ENCODE results near the gene ARHGEF1. TPM values are rescaled to one million over a fixed set of nuclear protein-coding genes. Genes with fewer than 3 reads are reported as not detected.

Gene ARHGEF1
- total RNA-seq, 2 donors from 2014 or later, result 64.1 to 98.7 TPM

DNA sequence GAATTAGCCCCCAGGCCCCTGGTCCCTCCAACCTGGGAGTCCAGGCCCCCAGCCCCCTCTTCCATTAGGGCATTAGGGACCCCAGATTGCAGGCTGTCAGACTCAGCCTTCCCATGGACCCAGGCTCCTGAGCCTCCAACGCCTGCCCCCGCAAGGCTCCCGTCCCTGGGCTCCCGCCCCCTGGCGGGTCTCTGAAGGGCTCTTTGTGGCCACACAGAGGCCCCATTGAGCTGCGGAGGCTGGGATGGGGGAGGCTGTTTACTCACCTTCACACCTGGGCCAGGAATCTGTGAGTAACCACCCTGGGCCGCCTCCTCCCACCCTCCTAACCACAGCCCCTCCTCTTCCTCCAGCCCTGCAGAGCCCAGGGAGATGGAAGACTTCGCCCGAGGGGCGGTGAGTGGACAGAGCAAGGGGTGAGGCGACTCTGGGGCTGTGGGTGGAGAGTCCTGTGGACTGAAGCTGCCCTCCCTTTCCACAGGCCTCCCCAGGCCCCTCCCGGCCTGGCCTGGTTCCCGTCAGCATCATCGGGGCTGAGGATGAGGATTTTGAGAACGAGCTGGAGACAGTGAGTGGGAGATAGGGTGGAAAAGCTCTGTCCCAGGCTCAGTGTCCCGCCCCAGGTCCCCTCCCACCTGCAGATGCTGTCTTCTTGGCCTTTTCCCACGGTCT, 4.9 kb downstream of the ARHGEF1 start:
- H3K36me3 ChIP-seq, result peaks cover 7% of the 10 kb centered on the region
- peak overlapping the region; percentile 53 for H3K27ac ChIP-seq
- peak overlapping the region in 1 of 2 donors; percentile 64 for H3K9ac ChIP-seq (ENCODE audit: low read depth in 2 of 2, low read length in 2 of 2)
- TF ChIP-seq, protein P1, sequence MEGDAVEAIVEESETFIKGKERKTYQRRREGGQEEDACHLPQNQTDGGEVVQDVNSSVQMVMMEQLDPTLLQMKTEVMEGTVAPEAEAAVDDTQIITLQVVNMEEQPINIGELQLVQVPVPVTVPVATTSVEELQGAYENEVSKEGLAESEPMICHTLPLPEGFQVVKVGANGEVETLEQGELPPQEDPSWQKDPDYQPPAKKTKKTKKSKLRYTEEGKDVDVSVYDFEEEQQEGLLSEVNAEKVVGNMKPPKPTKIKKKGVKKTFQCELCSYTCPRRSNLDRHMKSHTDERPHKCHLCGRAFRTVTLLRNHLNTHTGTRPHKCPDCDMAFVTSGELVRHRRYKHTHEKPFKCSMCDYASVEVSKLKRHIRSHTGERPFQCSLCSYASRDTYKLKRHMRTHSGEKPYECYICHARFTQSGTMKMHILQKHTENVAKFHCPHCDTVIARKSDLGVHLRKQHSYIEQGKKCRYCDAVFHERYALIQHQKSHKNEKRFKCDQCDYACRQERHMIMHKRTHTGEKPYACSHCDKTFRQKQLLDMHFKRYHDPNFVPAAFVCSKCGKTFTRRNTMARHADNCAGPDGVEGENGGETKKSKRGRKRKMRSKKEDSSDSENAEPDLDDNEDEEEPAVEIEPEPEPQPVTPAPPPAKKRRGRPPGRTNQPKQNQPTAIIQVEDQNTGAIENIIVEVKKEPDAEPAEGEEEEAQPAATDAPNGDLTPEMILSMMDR (IDR thresholded peaks at IDR 0.05), result no peak
- H3K9me3 ChIP-seq, result no peaks in the 10 kb centered on the region
- no peaks in the 10 kb centered on the region for H3K27me3 ChIP-seq
- peak overlapping the region; percentile 11 for H3K4me3 ChIP-seq
- peaks cover 19% of the 10 kb centered on the region for H3K4me1 ChIP-seq
- intact Hi-C loops (cut with DNase I), result no loop called here
- DNase-seq, result peak; percentile 70

DNA sequence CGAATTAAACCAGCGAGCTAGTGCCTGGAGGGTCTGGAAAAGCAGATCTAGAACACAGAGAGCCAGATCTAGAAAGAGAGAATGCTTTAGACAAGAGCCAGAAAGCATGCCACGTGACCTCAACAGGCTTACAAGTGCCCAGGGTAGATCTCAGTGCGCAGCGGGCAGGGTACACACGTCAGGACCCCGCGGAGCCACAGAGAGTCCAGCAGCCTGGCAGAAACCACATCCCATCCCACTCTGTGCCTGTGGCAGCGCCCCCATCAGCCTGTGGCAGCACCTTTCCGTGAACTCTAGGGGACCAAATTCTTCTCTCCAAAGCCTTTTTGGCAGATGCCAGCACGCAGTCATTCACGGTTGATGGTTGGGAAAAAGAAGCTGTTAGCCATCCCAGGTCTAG, 5.9 kb downstream of the ARHGEF1 start:
- DNase-seq, result no peak
- no peak overlapping the region for H3K9ac ChIP-seq (ENCODE audit: low read depth in 2 of 2, low read length in 2 of 2)
- peaks cover 19% of the 10 kb centered on the region for H3K4me1 ChIP-seq
- no peak overlapping the region for H3K4me3 ChIP-seq
- H3K36me3 ChIP-seq, result peaks cover 7% of the 10 kb centered on the region
- no peak overlapping the region for H3K27ac ChIP-seq
- intact Hi-C loops (cut with DNase I), result no loop called here
- no peaks in the 10 kb centered on the region for H3K9me3 ChIP-seq
- H3K27me3 ChIP-seq, result no peaks in the 10 kb centered on the region
- TF ChIP-seq, protein P1 (IDR thresholded peaks at IDR 0.05), result no peak

DNA sequence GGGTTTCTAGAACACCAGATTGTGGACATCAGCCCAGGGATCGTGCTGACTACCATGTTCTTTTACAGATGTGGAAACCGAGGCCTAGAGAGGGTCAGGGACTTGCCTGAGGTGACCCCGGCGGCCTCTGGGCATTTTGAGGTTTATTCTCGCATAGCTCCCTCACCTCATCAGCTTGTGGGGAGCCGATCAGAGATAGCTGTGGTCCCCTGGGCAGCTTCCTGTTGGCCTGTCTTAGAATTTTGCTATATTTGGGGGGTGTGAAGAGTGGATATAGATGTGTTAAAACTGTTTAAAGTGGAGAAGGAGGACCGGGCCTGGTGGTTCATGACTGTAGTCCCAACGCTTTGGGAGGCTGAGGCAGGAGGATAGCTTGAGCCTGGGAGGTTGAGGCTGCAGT, 6.9 kb downstream of the ARHGEF1 start:
- DNase-seq, result no peak
- H3K36me3 ChIP-seq, result peaks cover 7% of the 10 kb centered on the region

DNA sequence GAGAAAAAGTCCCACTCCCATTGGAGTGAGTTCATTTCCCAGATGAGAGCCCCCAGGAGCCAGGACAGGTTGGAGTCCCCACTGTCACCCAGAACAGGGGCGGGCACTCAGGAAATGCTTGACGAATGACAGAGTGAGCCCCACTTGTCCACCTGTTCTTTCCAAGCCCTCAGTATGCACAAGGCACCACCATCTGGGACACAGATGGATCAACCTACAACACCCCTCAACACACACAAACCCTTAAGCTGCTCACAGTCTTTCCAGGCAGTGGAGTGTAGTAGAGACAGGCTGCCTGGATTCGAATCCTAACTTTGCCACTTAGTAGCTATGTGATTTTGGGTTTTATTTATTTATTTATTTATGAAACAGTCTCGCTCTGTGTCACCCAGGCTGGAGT, 8.0 kb downstream of the ARHGEF1 start:
- Histone ChIP-seq H3K36me3 (peaks cover 10% of the 10 kb centered on the region), H3K9me3 (no peaks in the 10 kb centered on the region), H3K9ac (ENCODE audit: low read depth in 2 of 2, low read length in 2 of 2) (no peak overlapping the region), H3K4me1 (peaks cover 16% of the 10 kb centered on the region), H3K4me3 (no peak overlapping the region), H3K27ac (no peak overlapping the region), H3K27me3 (no peaks in the 10 kb centered on the region)
- intact Hi-C loops (cut with DNase I), result no loop called here
- TF ChIP-seq, protein P1 (IDR thresholded peaks at IDR 0.05), result no peak
- DNase-seq, result no peak

More for the DNA sequence above, 6.9 kb downstream of the ARHGEF1 start:
- no peaks in the 10 kb centered on the region for H3K27me3 ChIP-seq
- no peak overlapping the region for H3K9ac ChIP-seq (ENCODE audit: low read depth in 2 of 2, low read length in 2 of 2)
- no peak overlapping the region for H3K4me3 ChIP-seq
- TF ChIP-seq, protein P1 (IDR thresholded peaks at IDR 0.05), result no peak
- no peak overlapping the region for H3K27ac ChIP-seq
- peaks cover 19% of the 10 kb centered on the region for H3K4me1 ChIP-seq
- no peaks in the 10 kb centered on the region for H3K9me3 ChIP-seq
- intact Hi-C loops (cut with DNase I), result no loop called here

DNA sequence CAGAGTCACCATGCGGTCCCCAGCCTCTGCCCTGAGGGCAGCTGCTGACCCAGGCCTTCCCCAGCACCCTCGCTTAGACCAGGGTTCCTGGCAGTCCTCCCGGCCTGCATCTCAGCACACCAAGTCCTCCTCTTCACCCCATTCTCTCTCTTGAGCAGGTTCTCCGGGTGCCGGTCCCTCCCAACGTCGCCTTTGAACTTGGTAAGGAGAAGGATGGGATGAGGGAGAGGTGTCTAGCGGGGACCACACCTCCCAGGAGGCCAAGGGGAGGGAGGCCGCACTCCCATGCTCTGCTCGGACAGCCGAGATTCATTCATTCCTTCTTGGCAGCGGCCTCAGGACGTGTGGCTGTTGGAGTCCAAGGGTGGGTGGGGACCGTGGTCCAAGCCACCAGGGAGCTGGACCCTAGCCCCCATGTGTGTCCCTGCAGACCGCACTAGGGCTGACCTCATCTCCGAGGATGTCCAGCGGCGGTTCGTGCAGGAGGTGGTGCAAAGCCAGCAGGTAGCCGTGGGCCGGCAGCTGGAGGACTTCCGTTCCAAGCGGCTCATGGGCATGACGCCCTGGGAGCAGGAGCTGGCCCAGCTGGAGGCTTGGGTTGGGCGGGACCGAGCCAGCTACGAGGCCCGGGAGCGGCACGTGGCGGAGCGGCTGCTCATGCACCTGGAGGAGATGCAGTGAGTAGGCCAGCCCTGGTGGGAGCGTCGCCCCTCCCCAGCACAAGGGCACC, 9.4 kb downstream of the ARHGEF1 start:
- H3K27ac ChIP-seq, result no peak overlapping the region
- TF ChIP-seq, protein P1 (IDR thresholded peaks at IDR 0.05), result no peak
- intact Hi-C loops (cut with DNase I), result no loop called here
- no peak for DNase-seq
- H3K36me3 ChIP-seq, result peaks cover 15% of the 10 kb centered on the region
- peaks cover 3% of the 10 kb centered on the region for H3K4me1 ChIP-seq
- no peak overlapping the region for H3K9ac ChIP-seq (ENCODE audit: low read depth in 2 of 2, low read length in 2 of 2)
- H3K9me3 ChIP-seq, result no peaks in the 10 kb centered on the region
- H3K27me3 ChIP-seq, result no peaks in the 10 kb centered on the region
- H3K4me3 ChIP-seq, result no peak overlapping the region

All from colonic mucosa (tissue), 4 donors.